Left lung (tissue), 10 donors: ENCODE results near the gene NEK5. TPM values are rescaled to one million over a fixed set of nuclear protein-coding genes. Genes with fewer than 3 reads are reported as not detected.

Source experiments
- ATAC-seq: fragments of 200-7000 bp; cut with Tn5 transposase; one replicate; pipeline ENCODE4 v1.9.1; 2020; ENCODE audit warnings: moderate library complexity
- DNase-seq, 4 donors: peaks; one replicate each; pipeline ENCODE4 v3.0.0-alpha.2; 2013 to 2020
- H3K27ac ChIP-seq, 2 donors: fragments of 200-600 bp; sonication (generic) in 1 of 2; one replicate each; pipeline versions ENCODE4 v1.5.0 to v1.8.0; 2020 to 2021
- H3K27me3 ChIP-seq, 2 donors: fragments of 200-600 bp; sonication (generic) in 1 of 2; one replicate each; pipeline versions ENCODE4 v1.5.0 to v1.8.0; 2020 to 2021
- H3K36me3 ChIP-seq, 2 donors: fragments of 200-600 bp; sonication (generic) in 1 of 2; one replicate each; pipeline versions ENCODE4 v1.5.0 to v1.8.0; 2020 to 2021
- H3K4me1 ChIP-seq, 2 donors: fragments of 200-600 bp; one replicate each; pipeline ENCODE4 v1.8.0; 2021
- H3K4me3 ChIP-seq, 2 donors: fragments of 200-600 bp; sonication (generic) in 1 of 2; one replicate each; pipeline versions ENCODE4 v1.5.0 to v1.8.0; 2020 to 2021; ENCODE audit warnings: mild to moderate bottlenecking in 1 of 2
- H3K9me3 ChIP-seq, 2 donors: fragments of 200-600 bp; sonication (generic) in 1 of 2; one replicate each; pipeline versions ENCODE4 v1.5.0 to v1.8.0; 2020 to 2021
- intact Hi-C, 2 donors: fragments of 100-400 bp; cut with DNase I; formaldehyde crosslinking; loops; one replicate each; pipeline versions ENCODE4 v1.11.2 to v1.14.2; 2022
- polyA plus RNA-seq, 6 donors: library from polyadenylated mRNA; unstranded; fragments of 120-200 nt; gene quantifications; one replicate each; pipeline ENCODE4 v1.2.1, GENCODE V29; 2013; ENCODE audit not compliant: insufficient read length in 6 of 6
- total RNA-seq, 2 donors: library from RNA; stranded (reverse); fragmentation: NEBNext Ultra II Directional; extraction: Animal tissue kit (Norgen Biotek cat#: 25700); gene quantifications; one replicate each; pipeline ENCODE4 v1.2.1, GENCODE V29; 2021
- TF ChIP-seq, protein P1 (sequence below), 2 donors: fragments of 200-600 bp; sonication (generic) in 1 of 2; IDR thresholded peaks; one replicate each; pipeline versions ENCODE4 v1.5.0 to v1.8.0; 2021; ENCODE audit warnings: antibody characterized with exemption in 2 of 2
- donor health status: DM: no; HTN: yes; CAD: no.
- donor health status: DM: no; HTN: no; CAD: no.

NEK5 gene
- total and polyA plus RNA-seq, 8 donors: 0.41 to 6.9 (median 4.7) TPM

DNA sequence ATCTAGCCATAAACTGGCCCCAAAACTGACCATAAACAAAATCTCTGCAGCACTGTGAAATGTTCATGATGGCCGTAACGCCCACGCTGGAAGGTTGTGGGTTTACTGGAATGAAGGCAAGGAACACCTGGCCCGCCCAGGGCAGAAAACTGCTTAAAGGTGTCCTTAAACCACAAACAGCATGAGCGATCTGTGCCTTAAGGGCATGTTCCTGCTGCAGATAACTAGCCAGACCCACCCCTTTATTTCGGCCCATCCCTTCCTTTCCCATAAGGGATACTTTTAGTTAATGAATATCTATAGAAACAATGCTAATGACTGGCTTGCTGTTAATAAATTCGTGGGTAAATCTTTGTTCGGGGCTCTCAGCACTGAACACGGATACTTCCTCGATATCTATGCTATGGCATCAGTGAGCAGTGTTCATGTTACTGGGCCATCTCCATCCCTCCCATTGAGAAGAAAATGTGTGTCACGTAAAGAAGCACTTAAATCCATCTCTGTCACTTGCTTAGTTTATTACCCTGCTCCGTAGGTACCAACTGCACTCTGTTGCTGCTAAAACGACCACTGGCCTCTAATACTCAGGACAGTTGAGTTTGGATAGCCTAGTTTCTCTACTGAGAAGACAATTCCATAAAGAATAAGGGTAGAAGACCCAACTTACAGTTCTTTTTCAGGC lies 122.9 kb downstream of the NEK5 start:
- no peaks in the 10 kb centered on the region for H3K9me3 ChIP-seq
- TF ChIP-seq, protein P1, sequence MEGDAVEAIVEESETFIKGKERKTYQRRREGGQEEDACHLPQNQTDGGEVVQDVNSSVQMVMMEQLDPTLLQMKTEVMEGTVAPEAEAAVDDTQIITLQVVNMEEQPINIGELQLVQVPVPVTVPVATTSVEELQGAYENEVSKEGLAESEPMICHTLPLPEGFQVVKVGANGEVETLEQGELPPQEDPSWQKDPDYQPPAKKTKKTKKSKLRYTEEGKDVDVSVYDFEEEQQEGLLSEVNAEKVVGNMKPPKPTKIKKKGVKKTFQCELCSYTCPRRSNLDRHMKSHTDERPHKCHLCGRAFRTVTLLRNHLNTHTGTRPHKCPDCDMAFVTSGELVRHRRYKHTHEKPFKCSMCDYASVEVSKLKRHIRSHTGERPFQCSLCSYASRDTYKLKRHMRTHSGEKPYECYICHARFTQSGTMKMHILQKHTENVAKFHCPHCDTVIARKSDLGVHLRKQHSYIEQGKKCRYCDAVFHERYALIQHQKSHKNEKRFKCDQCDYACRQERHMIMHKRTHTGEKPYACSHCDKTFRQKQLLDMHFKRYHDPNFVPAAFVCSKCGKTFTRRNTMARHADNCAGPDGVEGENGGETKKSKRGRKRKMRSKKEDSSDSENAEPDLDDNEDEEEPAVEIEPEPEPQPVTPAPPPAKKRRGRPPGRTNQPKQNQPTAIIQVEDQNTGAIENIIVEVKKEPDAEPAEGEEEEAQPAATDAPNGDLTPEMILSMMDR (IDR thresholded peaks at IDR 0.05): no peak
- H3K4me3 ChIP-seq: no peak overlapping the region
- DNase-seq (no peak), ATAC-seq (no peak)
- peaks cover 3 to 8% of the 10 kb centered on the region in 2 donors for H3K4me1 ChIP-seq
- intact Hi-C loops: no loop called here
- H3K27me3 ChIP-seq: peaks cover 0 to 18% of the 10 kb centered on the region in 2 donors
- H3K27ac ChIP-seq: no peak overlapping the region
- no peaks in the 10 kb centered on the region for H3K36me3 ChIP-seq

DNA sequence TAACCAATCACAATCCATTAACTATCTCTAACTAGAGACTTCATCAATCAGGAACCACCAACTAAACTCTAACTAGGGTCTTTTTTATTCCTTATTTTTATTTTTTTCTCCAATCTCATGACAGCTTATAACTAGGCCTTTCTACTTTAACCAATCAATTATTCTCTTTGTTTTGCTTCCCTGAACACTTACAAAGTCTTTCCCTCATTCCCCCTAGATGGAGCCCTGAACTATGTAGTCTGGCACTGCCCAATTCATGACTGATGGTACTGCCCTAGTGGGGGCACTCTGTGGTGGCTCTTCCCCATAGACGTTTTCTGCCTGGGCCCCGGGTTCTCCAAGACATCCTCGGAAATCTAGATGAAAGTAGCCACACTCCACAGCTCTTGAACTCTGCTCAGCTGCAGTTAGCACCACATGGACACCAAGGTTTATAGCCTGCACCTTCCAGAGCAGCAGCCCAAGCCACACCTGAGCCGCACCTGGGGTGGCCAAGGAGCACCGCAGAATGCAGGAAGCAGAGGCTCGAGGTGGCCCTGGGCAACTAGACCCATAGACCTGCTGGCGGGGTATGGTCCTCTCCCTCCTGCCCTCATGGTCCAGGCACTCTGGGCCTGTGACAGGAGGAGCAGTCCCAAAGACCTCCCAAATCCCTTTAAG lies 124.2 kb downstream of the NEK5 start:
- ATAC-seq (no peak), DNase-seq (no peak)
- no peaks in the 10 kb centered on the region for H3K9me3 ChIP-seq
- no peak overlapping the region for H3K4me3 ChIP-seq
- peaks cover 0 to 5% of the 10 kb centered on the region in 2 donors for H3K27me3 ChIP-seq
- H3K27ac ChIP-seq: no peak overlapping the region
- H3K36me3 ChIP-seq: no peaks in the 10 kb centered on the region
- intact Hi-C loops: loop anchor here in 1 of 2 donors (5.0 kb wide), 1 partner anchor 123 kb away; the partner anchor contains the start of gene NEK5
- TF ChIP-seq, protein P1 (IDR thresholded peaks at IDR 0.05): no peak
- no peaks in the 10 kb centered on the region for H3K4me1 ChIP-seq

- no peaks in the 10 kb centered on the region for H3K36me3 ChIP-seq
- no peak for ATAC-seq
- H3K27me3 ChIP-seq: no peaks in the 10 kb centered on the region
- no peak overlapping the region for H3K27ac ChIP-seq
- no peak overlapping the region for H3K4me3 ChIP-seq
- no peaks in the 10 kb centered on the region for H3K4me1 ChIP-seq
- TF ChIP-seq, protein P1 (IDR thresholded peaks at IDR 0.05): no peak
- H3K9me3 ChIP-seq: no peaks in the 10 kb centered on the region
- intact Hi-C loops: loop anchor here in 1 of 2 donors (5.0 kb wide), 1 partner anchor 124 kb away; the partner anchor contains the start of gene NEK5
- DNase-seq: no peak
Observed at GRCh38 chr13:52003541-52003940, 125.3 kb downstream of the NEK5 start.

DNA sequence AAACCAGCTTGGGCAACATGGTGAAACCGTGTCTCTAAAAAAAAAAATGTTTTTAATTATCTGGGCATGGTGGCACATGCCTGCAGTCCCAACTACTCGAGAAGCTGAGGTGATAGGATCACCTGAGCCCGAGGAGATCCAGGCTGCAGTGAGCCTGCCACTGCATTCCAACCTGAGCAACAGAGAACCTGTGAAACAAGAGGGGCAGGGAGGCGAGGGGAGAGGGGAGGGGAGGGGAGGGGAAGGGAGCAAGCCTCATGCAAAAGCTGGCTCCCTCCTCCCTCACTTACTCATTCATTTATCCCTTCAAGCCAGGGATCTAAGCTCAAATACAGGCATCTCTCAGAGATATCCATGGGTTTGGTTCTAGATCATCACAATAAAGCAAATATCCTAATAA lies 126.5 kb downstream of the NEK5 start:
- TF ChIP-seq, protein P1 (IDR thresholded peaks at IDR 0.05): no peak
- H3K9me3 ChIP-seq: no peaks in the 10 kb centered on the region
- intact Hi-C loops: loop anchor here in 1 of 2 donors (5.0 kb wide), 1 partner anchor 125 kb away; the partner anchor contains the start of gene NEK5
- H3K36me3 ChIP-seq: no peaks in the 10 kb centered on the region
- no peak for DNase-seq
- no peaks in the 10 kb centered on the region for H3K27me3 ChIP-seq
- no peak overlapping the region for H3K4me3 ChIP-seq
- ATAC-seq: no peak
- H3K27ac ChIP-seq: no peak overlapping the region
- no peaks in the 10 kb centered on the region for H3K4me1 ChIP-seq

DNA sequence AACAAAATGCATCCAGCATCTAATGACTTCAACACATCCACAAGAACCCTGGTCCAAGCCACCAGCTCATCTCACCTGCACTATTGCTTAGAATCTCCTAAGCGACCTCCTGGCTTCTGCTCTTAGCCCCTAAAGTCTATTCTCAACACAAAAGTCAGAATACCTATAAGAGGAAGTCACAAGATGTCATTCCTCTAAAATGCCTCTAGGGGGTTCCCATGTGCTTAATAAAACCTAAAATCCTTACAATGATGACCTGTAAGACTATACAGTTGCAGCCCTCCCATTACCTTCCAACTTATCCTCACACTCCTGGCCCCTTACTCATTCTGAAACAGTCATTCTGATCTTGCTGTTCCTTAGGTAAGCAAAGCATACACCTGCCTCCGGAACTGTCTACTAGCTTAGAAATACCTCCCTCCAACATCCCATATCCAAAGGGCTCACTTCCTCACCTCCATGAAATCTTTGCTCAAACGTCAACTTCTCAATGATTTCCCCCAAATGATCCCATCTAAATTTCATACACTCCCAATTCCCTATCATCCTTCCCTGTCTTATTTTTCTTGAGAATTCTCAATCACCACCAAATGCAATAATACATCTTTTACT lies 127.6 kb downstream of the NEK5 start:
- Histone ChIP-seq H3K4me1 (peaks cover 0 to under 1% of the 10 kb centered on the region in 2 donors), H3K4me3 (no peak overlapping the region), H3K27me3 (no peaks in the 10 kb centered on the region), H3K27ac (no peak overlapping the region), H3K36me3 (no peaks in the 10 kb centered on the region), H3K9me3 (no peaks in the 10 kb centered on the region)
- TF ChIP-seq, protein P1 (IDR thresholded peaks at IDR 0.05): peak; percentile 71 to 75
- DNase-seq (no peak), ATAC-seq (peak; percentile 78)
- intact Hi-C loops: loop anchor here in 1 of 2 donors (5.0 kb wide), 1 partner anchor 126 kb away; the partner anchor contains the start of gene NEK5
